Heart left ventricle (tissue), 16 donors: Measurements from ENCODE around the gene P2RX7. TPM values are rescaled to one million over a fixed set of nuclear protein-coding genes. Genes with fewer than 3 reads are reported as not detected.

Experiments
- ATAC-seq, 4 donors: fragments of 200-7000 bp; cut with Tn5 transposase; one replicate each; pipeline ENCODE4 v1.9.1; 2020 to 2022; ENCODE audit warnings: moderate library complexity in 4 of 4, mild to moderate bottlenecking in 3 of 4, moderate number of reproducible peaks in 1 of 4
- DNase-seq, 5 donors: peaks; one replicate each; pipeline ENCODE4 v3.0.0-alpha.2; 2020
- H3K27ac ChIP-seq, 12 donors: fragments of 200-600 bp; sonication (generic) in 4 of 12; one replicate each; pipeline versions ENCODE4 v1.5.0 to v1.8.0; 2016 to 2022; ENCODE audit warnings: mild to moderate bottlenecking in 2 of 12
- H3K27me3 ChIP-seq, 9 donors: fragments of 200-600 bp; sonication (generic) in 2 of 9; one replicate each; pipeline versions ENCODE4 v1.5.1 to v1.8.0; 2016 to 2022; ENCODE audit warnings: mild to moderate bottlenecking in 3 of 9
- H3K36me3 ChIP-seq, 9 donors: fragments of 200-600 bp; sonication (generic) in 2 of 9; one replicate each; pipeline versions ENCODE4 v1.5.0 to v1.8.0; 2018 to 2022; ENCODE audit warnings: mild to moderate bottlenecking in 2 of 9
- H3K4me1 ChIP-seq, 12 donors: fragments of 200-600 bp; sonication (generic) in 4 of 12; one replicate each; pipeline versions ENCODE4 v1.5.0 to v1.8.0; 2016 to 2022; ENCODE audit warnings: mild to moderate bottlenecking in 3 of 12
- H3K4me3 ChIP-seq, 12 donors: fragments of 200-600 bp; sonication (generic) in 4 of 12; one replicate each; pipeline versions ENCODE4 v1.5.0 to v1.8.0; 2017 to 2022; ENCODE audit warnings: mild to moderate bottlenecking in 9 of 12, moderate library complexity in 4 of 12
- H3K9me3 ChIP-seq, 12 donors: fragments of 200-600 bp; sonication (generic) in 4 of 12; one replicate each; pipeline versions ENCODE4 v1.5.0 to v1.8.0; 2016 to 2022; ENCODE audit warnings: mild to moderate bottlenecking in 1 of 12
- CTCF ChIP-seq, 12 donors: fragments of 200-600 bp; sonication (generic) in 4 of 12; IDR thresholded peaks; one replicate each; pipeline versions ENCODE4 v1.5.0 to v1.8.0; 2018 to 2022; ENCODE audit warnings: antibody characterized with exemption in 12 of 12, mild to moderate bottlenecking in 5 of 12
- POLR2A ChIP-seq, 2 donors: fragments of 450-650 bp; IDR thresholded peaks; one replicate each; pipeline ENCODE4 v1.6.1; 2017; ENCODE audit warnings: antibody characterized with exemption in 2 of 2, mild to moderate bottlenecking in 2 of 2, moderate library complexity in 2 of 2
- WGBS, 4 donors: extraction: QIAGEN DNeasy Blood & Tissue Kit in 2 of 4; methylation state at CpG; one replicate each; pipeline versions ENCODE4 v1.1.5 to v1.1.7; 2013 to 2018; 5-methylcytosine and 5-hydroxymethylcytosine counted together
- intact Hi-C, 10 donors: fragments of 100-400 bp; cut with DNase I; formaldehyde crosslinking; loops; one replicate each; pipeline versions ENCODE4 v1.11.1 to v1.14.2; 2022
- long read RNA-seq, 3 donors: library from polyadenylated mRNA; unstranded; transcript quantifications; one replicate each; pipeline ENCODE4 v2.0.0, GENCODE V29; 2020 to 2021
- polyA plus RNA-seq, 2 donors: library from polyadenylated mRNA; stranded (reverse); fragments of 200-250 nt; gene quantifications; one replicate each; pipeline ENCODE4 v1.2.3, GENCODE V29; 2013
- total RNA-seq, 9 donors: library from RNA; depleted of rRNA in 2 of 9; stranded (reverse); fragments of >200 nt in 2 of 9; fragmentation: NEBNext Ultra II Directional in 3 of 9; extraction: Animal tissue kit (Norgen Biotek cat#: 25700) in 3 of 9; gene quantifications; one replicate each; pipeline versions ENCODE4 v1.1.0 to v1.2.4, GENCODE V29; 2016 to 2023
- donor health status: ischemic (EF 13 %, LVEDD 7.1; RV severe dilation, severe dysfunction).
- donor health status: healthy with polysubstance abuse.
- donor health status: DM: no; HTN: yes; CAD: no.
- donor health status: DM: no; HTN: no; CAD: no.
- donor health status: ischemic (EF 25% LVEDD 6.9; RV normal size, moderate dysfunction).
- donor health status: ischemic (EF 25% LVEDD 5.7; RV mildly dilated, moderate dysfunction).
- donor health status: healthy.
- donor health status: DM: yes; HTN: yes; CAD: no.
- donor health status: ischemic (EF 35%, LVEDD 5.7; RV mildly dilated, moderate dysfunction).
- donor health status: nonischemic (EF 11% LVEDD 7.7; RV severe dilation, severe dysfunction).
- donor health status: DM: yes; HTN: yes; CAD: no.
- donor health status: PGD.
- donor health status: ischemic (EF 29% LVEDD 5.4; RV normal size, mild dysfunction).
- donor health status: nonischemic (EF 23%, LVEDD 6.1; RV moderate dilation, normal function).

P2RX7 gene
- total RNA-seq (10 to 100 TPM in 1 of 9 donors, 1 to 10 TPM in 7, under 1 TPM in 1; 0.58 to 12.0 (median 1.8) TPM), polyA plus RNA-seq (1 to 10 TPM in 1 of 2 donors, under 1 TPM in 1; 0.39 to 1.4 TPM)
- long read RNA-seq, donor 1, partial matches to known transcripts: 1 of 3 reads
- long read RNA-seq, donor 1, other reads (novel, unspliced or antisense): 2 of 3 reads
- long read RNA-seq, donor 2, partial matches to known transcripts: 0 of 2 reads
- long read RNA-seq, donor 2, other reads (novel, unspliced or antisense): 2 of 2 reads
- long read RNA-seq, donor 3, partial matches to known transcripts: 0 of 1 reads
- long read RNA-seq, donor 3, other reads (novel, unspliced or antisense): 1 of 1 reads

- Histone ChIP-seq H3K4me3 (peak within 1 kb of the TSS in 11 of 12 donors; percentile 30 to 64 (median 58)), H3K4me1 (peaks cover 0 to 59% (median 26%) of the 10 kb centered on the region in 12 donors), H3K27me3 (no peaks in the 10 kb centered on the region), H3K27ac (peak within 1 kb of the TSS in 11 of 12 donors; percentile 24 to 87 (median 72)), H3K9me3 (no peaks in the 10 kb centered on the region), H3K36me3 (no peaks in the 10 kb centered on the region)
- intact Hi-C loops: loop anchor here in 1 of 10 donors (10.0 kb wide), 1 partner anchor 72 kb away; no protein-coding TSS in a partner anchor
- 5 to 6% (median 5%) methylated on average over 25 of the region's 25 CpGs for WGBS, 4 donors
- DNase-seq (peak; percentile 74 to 89 (median 80)), ATAC-seq (peak; percentile 65 to 81 (median 72))
- TF ChIP-seq POLR2A (IDR thresholded peaks at IDR 0.05) (no peak), CTCF (IDR thresholded peaks at IDR 0.05) (no peak)
Measured at GRCh38 chr12:121132601-121133481, at the start of gene P2RX7. P2RX7 (plus strand) TSS chr12:121132876; CDS start chr12:121132971, 95 bp downstream.

- ATAC-seq: peak in 1 of 4 donors; percentile 27
- Histone ChIP-seq H3K27me3 (no peaks in the 10 kb centered on the region), H3K4me1 (peaks cover 0 to 17% (median 1%) of the 10 kb centered on the region in 12 donors), H3K4me3 (no peak overlapping the region), H3K9me3 (no peaks in the 10 kb centered on the region), H3K36me3 (no peaks in the 10 kb centered on the region), H3K27ac (no peak overlapping the region)
- WGBS, 4 donors: 79 to 92% (median 82%) methylated on average over 3 of the region's 3 CpGs
- TF ChIP-seq CTCF (IDR thresholded peaks at IDR 0.05): no peak
- TF ChIP-seq POLR2A (IDR thresholded peaks at IDR 0.05): no peak
- DNase-seq: no peak
- intact Hi-C loops: loop anchor here in 1 of 10 donors (10.0 kb wide), 1 partner anchor 489 kb away; no protein-coding TSS in a partner anchor
Measured at GRCh38 chr12:121084229-121084628, 48.4 kb upstream of the P2RX7 start.

- H3K9me3 ChIP-seq: no peaks in the 10 kb centered on the region
- ATAC-seq: no peak
- DNase-seq: no peak
- intact Hi-C loops: loop anchor here in 1 of 10 donors (10.0 kb wide), 1 partner anchor 490 kb away; no protein-coding TSS in a partner anchor
- no peak for TF ChIP-seq POLR2A (IDR thresholded peaks at IDR 0.05)
- TF ChIP-seq CTCF (IDR thresholded peaks at IDR 0.05): no peak
- H3K4me3 ChIP-seq: no peak overlapping the region
- peaks cover 0 to 17% (median 4%) of the 10 kb centered on the region in 12 donors for H3K4me1 ChIP-seq
- no peak overlapping the region for H3K27ac ChIP-seq
- WGBS, 4 donors: 92 to 96% (median 94%) methylated on average over 4 of the region's 4 CpGs
- H3K36me3 ChIP-seq: no peaks in the 10 kb centered on the region
- no peaks in the 10 kb centered on the region for H3K27me3 ChIP-seq
Measured at GRCh38 chr12:121085069-121085468, 47.6 kb upstream of the P2RX7 start.
